H4 (cell line): ENCODE data around the gene LRRC4B. TPM values are rescaled to one million over a fixed set of nuclear protein-coding genes. Genes with fewer than 3 reads are reported as not detected.

Experiments used
- DNase-seq: peaks from one replicate; pipeline ENCODE4 v3.0.0-alpha.2; 2015; ENCODE audit warnings: low spot score
- total RNA-seq: library from RNA; depleted of rRNA; stranded (reverse); fragments of >200 nt; shearing (Covaris generic); gene quantifications from 2 replicates; pipeline ENCODE4 v1.2.3, GENCODE V29; 2014

The LRRC4B gene
- total RNA-seq, 1 experiment from 2014 or later: 15.2 TPM

GRCh38 chr19:50506700-50507099, 61.5 kb downstream of the LRRC4B start:
- no peak for DNase-seq

GRCh38 chr19:50505856-50506611, 62.2 kb downstream of the LRRC4B start:
- DNase-seq: no peak

GRCh38 chr19:50501568-50502475, 66.4 kb downstream of the LRRC4B start:
- no peak for DNase-seq

- DNase-seq: no peak
Measured at GRCh38 chr19:50501186-50501567, 67.1 kb downstream of the LRRC4B start.

- no peak for DNase-seq
Measured at GRCh38 chr19:50500753-50501151, 67.5 kb downstream of the LRRC4B start.

- no peak for DNase-seq
Measured at GRCh38 chr19:50500060-50500752, 68.0 kb downstream of the LRRC4B start.

- no peak for DNase-seq
Measured at GRCh38 chr19:50498219-50499056, 69.8 kb downstream of the LRRC4B start.

- no peak for DNase-seq
Measured at GRCh38 chr19:50497022-50497405, 71.2 kb downstream of the LRRC4B start.

- DNase-seq: no peak
Measured at GRCh38 chr19:50496189-50497021, 71.8 kb downstream of the LRRC4B start.

- no peak for DNase-seq
Measured at GRCh38 chr19:50495020-50495531, 73.2 kb downstream of the LRRC4B start.

- no peak for DNase-seq
Measured at GRCh38 chr19:50494186-50495019, 73.8 kb downstream of the LRRC4B start.

GRCh38 chr19:50493171-50493570, 75.1 kb downstream of the LRRC4B start:
- DNase-seq: no peak

- no peak for DNase-seq
Measured at GRCh38 chr19:50492303-50493052, 75.8 kb downstream of the LRRC4B start.

GRCh38 chr19:50490991-50491472, 77.2 kb downstream of the LRRC4B start:
- no peak for DNase-seq

GRCh38 chr19:50490411-50490811, 77.8 kb downstream of the LRRC4B start:
- DNase-seq: no peak

GRCh38 chr19:50489461-50490011, 78.7 kb downstream of the LRRC4B start:
- DNase-seq: no peak

- no peak for DNase-seq
Measured at GRCh38 chr19:50488389-50489194, 79.6 kb downstream of the LRRC4B start.
